ENCODE measurements around the gene ELMO1.

ELMO1 gene

DNA sequence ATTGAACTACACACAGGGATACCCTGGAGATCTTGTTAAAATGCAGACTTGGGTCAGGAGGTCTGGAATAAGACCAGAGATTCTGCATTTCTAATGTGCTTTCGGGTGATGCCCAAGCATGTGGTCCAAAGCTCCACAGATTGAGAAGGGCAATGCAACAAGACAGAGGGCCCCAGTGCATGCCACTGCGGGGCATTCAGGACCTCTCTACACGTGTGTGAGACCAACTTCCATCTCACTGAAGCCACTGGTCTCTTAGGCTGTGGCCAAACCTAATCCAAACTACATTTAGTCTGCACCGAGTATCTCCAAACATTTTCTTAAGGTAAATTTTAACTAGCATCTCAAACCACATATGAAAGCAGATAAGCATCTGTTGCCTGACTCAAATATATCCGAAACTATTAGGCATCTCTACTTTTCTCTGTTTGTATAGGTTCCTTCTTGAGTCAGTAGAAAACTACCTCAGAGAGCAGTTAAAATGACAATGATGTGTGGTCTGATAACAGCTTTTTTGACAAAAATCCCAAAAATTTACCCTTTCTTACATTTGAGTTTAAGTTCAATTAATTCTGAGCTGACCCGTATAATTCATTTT is 107.5 kb downstream of the ELMO1 start:
- DNase-seq = no peak

DNA sequence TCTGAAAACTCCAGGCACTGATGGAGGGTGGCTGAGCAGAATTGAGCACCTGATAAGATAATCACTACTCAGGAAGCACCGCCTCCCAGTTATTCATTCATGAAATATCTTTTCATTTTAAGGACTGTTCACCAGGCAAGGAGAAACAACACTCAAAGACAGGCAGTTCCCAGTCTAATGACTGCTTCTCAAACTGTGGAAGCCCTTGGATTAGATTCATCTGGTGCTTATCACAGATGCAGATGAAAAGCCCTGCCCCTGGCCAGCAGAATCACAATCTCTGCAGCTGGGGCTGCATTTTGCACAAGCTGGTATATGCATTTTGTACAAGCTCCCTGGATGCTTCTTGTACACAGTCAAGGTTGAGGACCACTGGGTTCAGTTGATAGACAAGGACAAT is 109.7 kb downstream of the ELMO1 start:
- DNase-seq = no peak

DNA sequence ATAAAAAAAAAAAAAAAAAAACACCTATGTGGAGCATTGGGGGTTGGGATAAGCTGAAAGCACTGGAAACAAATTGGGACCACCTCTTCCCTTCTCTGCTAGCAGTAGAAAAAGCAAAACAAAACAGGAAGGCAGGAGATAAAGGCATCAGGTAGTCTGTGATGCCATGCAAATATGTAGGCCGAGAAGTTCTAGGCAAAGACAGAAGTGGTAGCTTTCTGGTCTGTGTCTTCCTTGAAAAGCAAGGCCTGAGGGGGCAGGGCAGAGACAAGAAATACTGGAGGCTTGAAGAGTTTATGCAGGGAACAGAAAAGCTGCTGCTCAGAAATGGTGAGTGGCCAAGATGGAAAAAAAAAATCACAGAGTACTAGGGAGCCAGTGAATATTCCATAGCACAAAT is 111.1 kb downstream of the ELMO1 start:
- no peak for DNase-seq

DNA sequence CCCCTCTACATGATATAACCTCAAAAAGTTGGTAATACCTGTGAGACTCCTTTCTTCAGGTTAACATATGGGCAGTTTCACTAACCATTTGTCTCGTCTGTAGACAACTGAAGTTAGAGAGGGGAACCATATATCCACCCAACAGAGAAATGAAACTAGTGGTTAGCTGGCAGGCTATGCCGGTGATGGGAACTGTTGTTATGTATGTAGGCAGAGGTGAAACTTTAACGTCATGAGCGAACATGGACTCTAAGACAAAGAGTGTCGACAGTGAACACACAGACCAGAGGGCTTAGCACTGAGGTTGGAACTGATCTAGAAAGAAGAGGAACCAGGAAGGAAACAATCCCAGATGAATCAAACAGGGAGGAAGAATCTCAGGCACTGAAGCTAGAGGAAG is 112.4 kb downstream of the ELMO1 start:
- DNase-seq = no peak

DNA sequence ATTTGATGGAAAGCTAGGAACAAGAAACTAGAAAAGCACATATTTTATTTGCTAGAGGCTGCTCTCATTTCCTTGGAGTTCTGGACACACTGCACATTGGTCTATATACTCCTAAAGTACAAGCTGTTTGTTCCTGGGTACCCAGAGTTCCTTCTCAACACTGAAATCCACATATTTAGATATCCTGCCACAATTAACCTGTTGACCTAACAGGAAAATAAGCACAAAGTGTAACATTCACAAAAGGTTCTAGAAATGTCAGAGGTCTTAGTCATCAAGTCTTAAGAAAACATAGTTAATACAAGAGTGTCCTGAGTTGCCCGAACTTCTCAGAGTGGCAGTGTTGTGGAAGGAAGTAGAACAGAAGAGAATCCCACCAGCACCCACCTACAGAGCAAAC is 115.6 kb downstream of the ELMO1 start:
- no peak for DNase-seq

DNA sequence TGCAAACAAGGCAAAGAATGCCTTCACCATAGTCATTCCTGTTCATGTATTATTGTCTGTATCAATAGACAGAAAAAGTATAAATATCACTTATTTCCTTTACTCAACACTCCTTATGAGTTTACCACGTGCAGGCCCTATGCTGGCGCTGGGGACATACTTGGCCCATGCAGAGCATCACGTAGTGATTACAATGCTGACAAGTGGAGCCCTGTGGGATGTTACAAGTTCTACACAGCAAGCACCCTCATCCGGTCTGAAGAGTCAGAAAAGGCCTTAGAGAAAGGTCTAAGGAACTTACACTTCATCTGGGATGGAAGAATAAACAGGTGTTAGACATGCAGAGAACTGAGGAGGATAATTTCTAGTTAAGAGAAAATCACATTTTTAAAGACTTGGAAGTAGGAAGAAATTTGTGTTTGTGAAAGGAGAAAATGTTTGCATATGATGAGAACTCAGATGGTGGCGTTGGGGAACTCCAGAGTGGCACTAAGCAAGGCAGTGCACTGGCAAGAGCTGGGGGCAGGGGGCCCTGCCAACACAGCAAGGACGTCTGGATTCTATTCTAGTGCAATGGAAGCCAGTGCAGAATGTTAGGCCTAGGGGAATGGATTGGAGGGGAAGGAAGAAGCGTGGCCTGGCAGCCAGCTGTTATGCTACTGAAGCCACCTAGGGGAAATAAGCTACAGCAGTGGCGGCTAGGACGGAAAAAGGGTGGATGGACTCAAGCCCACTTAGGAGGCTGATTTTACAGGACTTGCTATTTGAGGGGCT is 116.2 kb downstream of the ELMO1 start:
- no peak for DNase-seq

DNA sequence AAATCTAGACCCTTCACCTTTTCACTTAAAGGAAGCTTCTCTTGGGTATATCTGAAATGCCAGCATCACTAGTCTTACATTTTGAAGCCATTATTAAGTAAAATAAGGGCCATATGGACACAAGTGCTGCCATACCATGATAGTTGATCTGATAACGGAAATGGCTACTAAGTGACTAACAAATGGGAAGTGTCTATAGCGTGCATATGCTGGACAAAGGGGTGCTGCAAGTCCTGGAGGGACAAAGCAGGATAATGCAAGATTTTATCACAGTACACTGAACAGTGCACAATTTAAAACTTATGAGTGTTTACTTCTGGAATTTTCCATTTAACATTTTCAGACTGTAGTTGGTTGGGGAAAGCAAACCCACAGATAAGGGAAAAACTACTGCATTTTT is 117.9 kb downstream of the ELMO1 start:
- no peak for DNase-seq

DNA sequence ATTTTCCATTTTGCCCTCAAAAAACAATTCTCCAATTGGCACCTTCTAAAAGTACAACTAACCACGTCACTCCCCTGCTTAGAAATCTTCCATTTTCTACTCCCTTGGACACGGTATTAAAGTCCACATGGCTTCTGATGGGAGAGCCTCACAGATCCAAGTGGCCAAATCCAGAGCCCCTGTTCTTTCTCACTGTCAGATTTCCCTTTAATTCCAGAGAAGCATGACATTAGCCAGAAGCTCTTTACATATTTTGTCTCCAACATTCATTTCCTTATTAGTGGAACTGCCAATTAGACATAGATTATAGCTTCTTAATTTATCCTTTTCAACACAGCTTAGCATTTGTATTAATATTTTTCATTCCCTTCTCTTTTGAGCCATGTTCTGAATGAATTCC is 118.7 kb downstream of the ELMO1 start:
- DNase-seq = no peak

DNA sequence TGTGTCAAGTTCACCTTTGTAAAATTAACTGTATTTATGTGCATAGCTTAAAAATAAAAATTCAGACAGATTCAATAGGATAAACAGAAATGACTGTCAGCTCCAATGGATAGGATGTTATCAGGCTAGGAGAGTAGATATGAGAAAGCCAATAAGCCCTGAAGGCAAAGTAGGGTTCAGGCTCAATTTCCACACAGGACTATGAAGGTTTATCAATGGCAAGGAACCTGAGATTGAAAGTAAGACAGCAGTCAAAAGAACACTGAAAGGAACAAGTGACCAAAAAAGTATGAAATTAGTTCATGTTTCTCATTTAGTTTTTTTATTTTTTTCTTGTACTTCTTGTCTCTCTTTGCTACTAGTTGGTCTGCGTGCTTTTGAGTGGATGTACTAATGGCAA is 121.4 kb downstream of the ELMO1 start:
- no peak for DNase-seq

DNA sequence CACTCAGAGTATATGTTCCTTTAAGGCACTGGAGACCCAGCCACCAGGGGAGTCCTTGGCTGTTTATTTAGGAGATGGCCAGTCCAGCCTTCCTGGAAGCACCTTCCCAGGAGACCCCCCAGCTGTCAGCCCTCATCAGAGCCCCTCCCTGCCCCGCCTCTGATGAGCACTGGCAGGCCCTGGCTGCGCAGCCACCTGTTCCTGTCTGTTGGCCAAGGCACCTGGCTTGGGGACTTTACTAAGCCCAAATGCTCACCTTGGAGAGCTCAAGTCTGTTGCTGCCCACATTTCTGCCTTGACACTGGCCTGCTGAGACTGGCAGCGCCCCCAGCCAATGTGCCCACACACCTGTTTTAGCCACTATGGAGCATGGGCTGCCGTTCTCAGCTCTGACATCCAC is 124.7 kb downstream of the ELMO1 start:
- DNase-seq = no peak

DNA sequence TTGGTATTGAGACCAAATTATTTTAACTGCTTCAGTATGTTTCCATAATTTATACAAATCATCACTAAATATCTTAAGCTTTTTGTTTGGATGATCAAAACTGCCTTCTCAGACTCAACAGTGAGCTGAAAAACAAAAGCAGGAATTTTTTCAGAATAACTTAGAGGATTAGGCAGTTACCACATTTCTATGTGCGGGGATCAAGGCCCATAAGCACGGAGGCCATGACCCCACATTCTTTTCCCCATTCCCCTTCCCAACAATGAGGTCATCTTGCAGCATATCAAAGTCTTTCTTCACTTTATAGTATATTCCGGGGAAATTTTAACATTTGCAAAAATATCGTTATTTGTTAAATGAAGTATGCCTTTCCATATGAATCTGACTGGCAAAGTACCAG is 125.8 kb downstream of the ELMO1 start:
- no peak for DNase-seq

DNA sequence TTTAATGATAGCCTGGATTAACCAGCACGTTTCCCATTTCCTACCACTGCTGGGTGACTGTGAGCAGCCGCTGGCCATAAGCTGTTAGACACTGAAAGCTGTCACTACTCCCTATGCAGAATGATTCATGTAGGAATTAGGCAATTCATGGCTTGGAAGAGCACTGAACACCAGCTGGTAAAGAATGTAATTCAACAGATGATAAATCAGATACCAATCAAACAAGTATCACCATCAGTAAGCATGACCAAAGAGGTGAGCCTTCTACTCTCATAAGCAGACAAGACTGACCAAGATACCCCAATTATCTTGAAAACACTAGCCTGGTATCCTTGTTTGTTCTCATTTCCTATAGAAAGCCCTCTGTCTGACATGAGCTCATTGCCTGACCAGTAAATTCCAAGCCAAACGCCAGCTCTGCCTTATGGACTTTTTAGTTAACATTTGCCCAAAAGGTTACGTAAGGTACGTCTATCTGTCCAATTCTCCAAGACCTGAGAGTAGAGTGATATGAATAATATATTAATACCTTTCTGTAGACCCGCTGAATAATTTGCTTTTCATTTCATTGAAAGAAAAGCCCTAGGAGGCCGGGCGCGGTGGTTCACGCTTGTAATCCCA is 127.7 kb downstream of the ELMO1 start:
- DNase-seq = no peak

DNA sequence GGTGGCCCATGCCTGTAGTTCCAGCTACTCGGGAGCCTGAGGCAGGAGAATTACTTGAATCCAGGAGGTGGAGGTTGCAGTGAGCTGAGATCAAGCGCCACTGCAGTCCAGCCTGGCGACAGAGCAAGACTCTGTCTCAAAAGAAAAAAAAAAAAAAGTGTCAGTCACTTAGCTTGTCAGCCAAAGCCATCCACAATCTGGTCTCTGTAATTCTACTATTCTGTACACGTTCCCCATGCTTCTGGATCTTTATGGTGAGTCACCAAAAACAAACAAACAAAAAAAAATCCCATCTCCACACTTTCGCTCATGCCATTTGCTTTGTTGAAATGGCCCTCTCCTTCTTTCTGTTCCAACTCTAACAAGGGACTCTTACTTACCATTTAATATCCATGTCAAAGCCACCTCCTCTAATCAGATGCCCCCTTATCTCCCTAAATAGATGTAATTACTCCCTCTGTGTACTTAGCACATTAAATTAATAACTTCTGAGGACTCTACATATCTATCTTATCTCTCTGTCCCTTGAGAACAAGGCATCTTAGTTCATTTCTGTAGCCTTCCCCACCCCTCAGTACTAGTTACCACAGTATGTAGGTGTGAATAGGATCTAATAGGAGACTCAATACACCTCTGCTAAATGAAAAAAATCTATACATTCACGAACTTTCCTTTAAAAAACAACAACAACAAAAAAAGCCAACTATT is 128.4 kb downstream of the ELMO1 start:
- DNase-seq = no peak

DNA sequence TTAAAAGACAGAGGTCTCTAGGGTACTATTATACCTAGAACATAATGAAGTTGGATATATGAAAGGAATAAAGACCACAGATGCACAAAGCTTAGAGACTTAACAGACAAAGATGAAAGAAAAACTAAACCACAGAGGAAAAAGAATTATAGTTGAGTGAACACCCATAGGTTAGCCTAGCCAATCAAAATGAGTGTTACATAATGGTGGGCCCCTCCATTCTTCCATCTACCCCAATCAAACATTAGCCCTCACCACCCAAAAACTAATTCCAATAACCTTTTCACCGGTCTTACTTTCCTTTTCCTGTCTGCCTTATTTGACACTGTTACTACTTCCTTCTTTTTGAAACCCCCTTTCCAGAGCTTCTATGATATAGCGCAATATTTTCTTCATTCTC is 130.1 kb downstream of the ELMO1 start:
- no peak for DNase-seq

DNA sequence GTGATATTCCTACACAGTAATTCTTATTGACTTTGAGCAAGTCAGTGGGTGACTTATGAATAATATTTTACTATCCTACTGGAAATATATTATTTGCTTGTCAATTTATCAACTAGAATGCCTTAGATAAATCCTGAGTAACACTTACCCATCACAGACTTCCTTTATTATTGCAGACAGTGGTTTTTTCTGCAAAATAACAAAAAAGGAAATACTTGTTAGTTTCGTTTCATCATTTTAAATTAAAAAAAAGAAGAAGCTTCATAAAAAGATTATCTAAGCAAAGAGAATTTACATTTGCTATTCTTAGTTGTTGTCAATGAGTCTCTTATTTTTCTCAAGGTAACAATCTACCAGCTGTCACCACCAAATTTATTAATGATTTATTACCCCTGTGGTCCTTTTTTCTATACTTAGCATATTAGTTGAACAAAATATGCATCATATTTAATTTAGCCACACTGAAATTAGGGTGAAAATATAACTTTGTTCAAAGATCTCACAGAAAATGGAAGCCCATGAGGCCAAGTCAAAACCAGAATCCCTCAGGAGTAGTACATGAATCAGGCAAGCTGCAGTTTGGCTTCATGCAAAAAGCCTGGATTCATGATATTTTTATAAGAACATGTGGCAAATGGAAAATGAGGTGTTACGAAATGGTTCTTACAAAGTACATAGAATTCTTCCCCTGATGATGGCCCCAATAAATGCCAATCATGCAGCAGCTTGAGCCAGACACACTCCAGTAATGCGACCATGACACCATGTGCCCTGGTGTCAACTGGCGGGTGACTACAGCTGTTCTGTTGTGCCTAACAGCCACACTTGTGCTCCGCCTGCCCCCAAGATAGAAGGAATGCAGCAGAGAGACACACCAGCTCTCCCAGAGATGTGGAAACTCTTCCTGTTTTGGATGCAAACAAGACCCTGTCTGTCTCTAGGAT is 132.6 kb downstream of the ELMO1 start:
- DNase-seq = no peak

DNA sequence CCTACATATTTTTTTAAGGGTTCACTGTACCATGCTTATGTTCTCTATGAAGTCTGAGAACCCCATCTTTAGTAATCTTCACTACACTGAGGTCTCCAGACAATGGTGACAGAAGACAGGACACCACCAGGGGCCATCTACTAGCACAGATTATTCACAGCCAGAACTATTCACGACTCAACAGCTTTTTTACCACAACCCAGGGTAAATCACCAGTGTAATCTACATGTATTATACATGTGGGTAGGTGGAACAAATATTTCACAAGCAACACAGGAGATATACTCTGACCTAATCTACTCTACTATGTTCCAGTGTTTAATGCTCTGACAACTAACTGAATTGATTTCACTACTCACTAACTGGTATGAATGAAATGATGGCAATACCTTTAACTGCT is 136.1 kb downstream of the ELMO1 start:
- no peak for DNase-seq

DNA sequence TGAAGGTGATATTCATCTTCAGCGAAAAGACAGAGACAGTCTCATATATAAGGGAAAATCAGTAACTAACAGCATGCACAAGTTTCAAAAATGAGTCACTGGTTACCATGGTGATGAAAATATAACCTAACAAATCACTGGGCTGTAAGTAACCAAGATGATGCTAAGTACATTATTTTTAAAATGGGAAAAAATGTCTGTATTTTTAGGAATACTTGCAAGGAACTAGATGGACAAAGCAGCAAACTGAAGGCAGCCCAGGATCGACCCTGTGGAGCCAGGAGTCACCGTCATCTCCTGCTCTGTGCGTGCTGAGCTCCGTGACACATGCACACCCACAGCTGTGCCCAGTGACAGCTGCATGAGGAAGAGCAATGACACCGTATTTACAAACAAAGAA is 137.3 kb downstream of the ELMO1 start:
- no peak for DNase-seq

DNA sequence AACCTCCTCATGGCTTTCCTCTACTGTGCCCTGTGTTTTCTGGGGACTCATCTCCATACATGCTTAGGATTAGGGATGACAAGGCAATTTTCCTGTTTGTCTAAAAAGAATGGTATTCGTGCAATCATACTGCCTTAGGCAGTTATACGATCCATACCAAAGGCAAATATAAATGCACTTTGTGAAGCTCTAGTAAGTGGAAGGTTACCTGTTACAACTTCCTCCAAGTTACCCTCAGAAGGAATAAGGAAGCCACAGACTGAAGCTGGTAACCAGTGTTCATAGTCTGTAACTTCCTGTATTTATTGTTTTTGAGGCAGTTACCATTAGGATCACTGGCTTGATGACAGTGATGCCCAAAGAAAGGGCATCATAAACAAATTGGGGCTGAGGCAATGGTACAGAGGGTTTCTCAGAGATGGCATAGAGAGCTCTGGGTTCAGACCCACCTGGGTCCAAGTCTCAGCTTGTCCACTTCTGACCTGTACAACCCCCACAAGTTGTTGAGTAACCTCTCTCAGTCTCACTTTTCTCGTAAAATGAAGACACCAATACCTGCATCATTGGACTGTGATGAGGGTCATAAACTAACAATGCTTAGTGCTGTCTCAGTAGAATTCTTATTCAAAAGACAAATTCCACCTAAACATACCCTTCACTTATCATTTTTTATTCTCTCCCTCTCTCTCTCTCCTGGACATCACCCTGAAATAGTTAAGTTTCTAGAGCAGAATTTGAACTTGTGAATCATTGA is 138.2 kb downstream of the ELMO1 start:
- no peak for DNase-seq

DNA sequence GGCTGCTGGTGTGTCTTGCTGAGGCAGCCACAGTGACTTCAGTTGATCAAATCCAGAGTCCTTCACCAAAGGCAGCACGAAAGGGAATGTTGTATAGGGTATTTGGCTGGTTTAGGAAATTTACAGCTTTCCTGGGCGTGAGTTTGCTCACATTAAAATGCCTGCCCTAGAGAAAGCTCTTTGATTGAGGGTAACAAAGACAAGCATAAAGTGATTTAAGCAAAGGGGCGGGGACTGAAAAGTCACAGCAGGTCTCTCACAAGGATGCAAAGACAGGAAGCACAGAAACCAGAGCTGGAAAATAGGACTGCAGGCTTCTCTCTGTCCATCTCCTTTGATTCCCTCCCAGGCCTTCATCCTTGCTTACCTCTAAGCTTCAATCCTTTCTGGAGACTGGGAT is 139.2 kb downstream of the ELMO1 start:
- DNase-seq = no peak

DNA sequence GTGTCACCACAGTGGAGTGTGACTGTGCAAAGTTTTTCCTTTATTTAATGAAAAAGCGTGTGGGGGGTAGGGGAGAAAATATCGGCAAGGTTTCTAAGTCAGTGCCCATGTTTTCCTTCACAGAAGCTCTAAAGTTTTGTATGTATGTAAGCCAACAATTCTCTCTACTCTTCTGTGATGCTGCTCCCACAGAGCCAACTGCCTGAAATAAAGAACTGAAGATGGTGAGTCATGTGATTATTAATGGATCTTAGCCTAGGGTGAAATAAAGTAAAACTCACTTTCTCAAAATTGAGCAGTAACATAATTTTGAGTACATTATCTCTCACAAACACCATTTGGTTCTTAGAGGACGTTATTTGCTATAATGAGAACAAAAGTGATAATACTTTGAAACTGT is 143.7 kb downstream of the ELMO1 start:
- no peak for DNase-seq

DNA sequence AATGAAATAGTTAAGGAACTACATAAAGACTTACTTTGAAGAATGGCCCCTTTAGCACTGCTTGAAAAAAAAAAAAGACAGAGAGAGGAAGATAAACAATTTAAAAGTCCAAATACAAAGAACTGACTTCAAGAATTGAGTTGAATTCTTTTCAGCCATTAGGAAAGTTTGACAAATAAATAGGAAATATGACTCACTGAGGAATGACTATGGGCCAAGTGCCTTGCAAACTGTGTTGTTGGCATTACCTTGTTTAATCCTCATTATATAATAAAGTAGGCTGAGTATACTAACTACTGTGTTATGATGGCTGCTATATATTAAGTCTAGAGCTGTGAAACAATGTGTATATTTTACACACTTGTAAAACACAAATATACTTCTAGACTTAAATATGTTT is 151.1 kb downstream of the ELMO1 start:
- no peak for DNase-seq

DNA sequence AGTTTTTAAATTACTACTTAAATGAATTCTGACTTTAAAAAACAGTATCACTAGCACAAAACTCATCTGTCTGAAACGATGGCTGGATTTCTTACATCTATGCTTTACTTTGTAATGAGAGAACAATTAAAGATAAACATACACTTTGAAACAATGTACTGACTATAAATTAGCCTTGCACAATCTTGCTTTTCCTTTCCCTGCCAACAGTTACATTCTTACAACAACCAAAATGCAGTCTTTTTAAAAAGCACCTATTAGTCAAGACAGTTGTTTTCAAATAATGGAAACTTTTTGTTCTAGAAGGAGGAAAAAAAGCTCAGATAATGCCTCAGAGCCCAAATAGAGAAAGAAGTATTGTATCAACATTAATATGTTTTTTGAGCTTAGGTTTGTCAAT is 153.3 kb downstream of the ELMO1 start:
- DNase-seq = no peak
